Activated B cell treated with CpG ODN at 0.5 μM for 24 hours (primary cell): ENCODE data around the gene SRP14. TPM values are rescaled to one million over a fixed set of nuclear protein-coding genes. Genes with fewer than 3 reads are reported as not detected.
A peak's percentile ranks its signal among the peaks of the same experiment; 100 is the strongest.

Experiments
- ATAC-seq: fragments of 200-7000 bp; cut with Tn5 transposase; one replicate; pipeline ENCODE4 v1.10.0; 2021; ENCODE audit warnings: low read depth, mild to moderate bottlenecking, moderate library complexity
- CTCF ChIA-PET: fragments of 350-600 bp; sonication (Branson Sonifier 250); formaldehyde crosslinking; loops from one replicate; lab custom pipeline; 2021; ENCODE audit warnings: antibody characterized with exemption; lab: Charles Lee
- POLR2A ChIA-PET: fragments of 350-600 bp; sonication (Branson Sonifier 250); formaldehyde crosslinking; loops from one replicate; lab custom pipeline; 2021; ENCODE audit warnings: antibody characterized with exemption; lab: Charles Lee
- DNase-seq: peaks from one replicate; pipeline ENCODE4 v3.0.0; 2022
- H3K27ac Mint-ChIP-seq: one replicate; pipeline ENCODE4 v1.8.0; 2020; ENCODE audit warnings: mixed read lengths
- H3K27me3 Mint-ChIP-seq: one replicate; pipeline ENCODE4 v1.8.0; 2021; ENCODE audit warnings: mixed read lengths
- H3K36me3 Mint-ChIP-seq: one replicate; pipeline ENCODE4 v1.8.0; 2021; ENCODE audit warnings: low read depth, mixed read lengths
- H3K4me1 Mint-ChIP-seq: one replicate; pipeline ENCODE4 v1.8.0; 2021; ENCODE audit warnings: mixed read lengths
- H3K4me3 Mint-ChIP-seq: one replicate; pipeline ENCODE4 v1.8.0; 2020; ENCODE audit warnings: mild to moderate bottlenecking, mixed read lengths
- H3K9me3 Mint-ChIP-seq: one replicate; pipeline ENCODE4 v1.8.0; 2020; ENCODE audit warnings: mixed read lengths
- CTCF ChIP-seq: fragments of 200-600 bp; IDR thresholded peaks from one replicate; pipeline ENCODE4 v1.8.0; 2022; ENCODE audit warnings: antibody characterized with exemption, mild to moderate bottlenecking
- intact Hi-C: fragments of 100-400 bp; cut with micrococcal nuclease; formaldehyde crosslinking; loops from one replicate; pipeline ENCODE4 v1.15.1; 2024
- total RNA-seq: library from RNA; stranded (reverse); gene quantifications from 2 replicates; pipeline ENCODE4 v1.2.3, GENCODE V29; 2022

Gene SRP14
- total RNA-seq, 1 donor from 2014 or later, result 183 TPM

GRCh38 chr15:40063563-40064011, 24.6 kb upstream of the SRP14 start:
- TF ChIP-seq CTCF, result no peak
- CTCF ChIA-PET, result interaction anchor here (0.9 to 3.5 kb wide), 3 partner anchors 16 to 18 kb away, joined by 3 to 13 read pairs (median 4); no protein-coding TSS in a partner anchor

GRCh38 chr15:40062816-40063562, 24.0 kb upstream of the SRP14 start:
- ATAC-seq (no peak), DNase-seq (no peak)
- peak overlapping the region; percentile 82 for H3K27ac Mint-ChIP-seq

More at GRCh38 chr15:40063563-40064011, 24.6 kb upstream of the SRP14 start:
- Mint-ChIP-seq H3K36me3 (peaks cover 5% of the 10 kb centered on the region), H3K4me1 (peaks cover 34% of the 10 kb centered on the region), H3K27me3 (no peaks in the 10 kb centered on the region), H3K9me3 (no peaks in the 10 kb centered on the region), H3K4me3 (no peak overlapping the region), H3K27ac (peak overlapping the region; percentile 82)
- POLR2A ChIA-PET, result interaction anchor here (1.1 to 14.3 kb wide), 5 partner anchors 9 to 36 kb away, joined by 5 to 472 read pairs (median 23); partner anchors contain the start of gene BMF
- DNase-seq (no peak), ATAC-seq (no peak)
- intact Hi-C loops, result loop anchor here (1.0 kb wide), 3 partner anchors 9 to 42 kb away; no protein-coding TSS in a partner anchor

GRCh38 chr15:40061212-40061901, 22.4 kb upstream of the SRP14 start:
- POLR2A ChIA-PET, result interaction anchor here (1.3 to 14.3 kb wide), 5 partner anchors 9 to 54 kb away, joined by 4 to 472 read pairs (median 5); partner anchors contain the start of gene BMF
- H3K27ac Mint-ChIP-seq, result no peak overlapping the region
- CTCF ChIA-PET, result interaction anchor here (1.5 to 3.5 kb wide), 2 partner anchors 14 to 45 kb away, joined by 6 to 13 read pairs; no protein-coding TSS in a partner anchor

More at GRCh38 chr15:40062816-40063562, 24.0 kb upstream of the SRP14 start:
- no peaks in the 10 kb centered on the region for H3K27me3 Mint-ChIP-seq
- H3K4me3 Mint-ChIP-seq, result no peak overlapping the region
- CTCF ChIA-PET, result interaction anchor here (0.6 to 3.5 kb wide), 4 partner anchors 10 to 42 kb away, joined by 3 to 13 read pairs (median 4); no protein-coding TSS in a partner anchor
- H3K9me3 Mint-ChIP-seq, result no peaks in the 10 kb centered on the region
- intact Hi-C loops, result no loop called here
- POLR2A ChIA-PET, result interaction anchor here (1.1 to 14.3 kb wide), 5 partner anchors 9 to 37 kb away, joined by 4 to 472 read pairs (median 5); partner anchors contain the start of gene BMF
- H3K4me1 Mint-ChIP-seq, result peaks cover 34% of the 10 kb centered on the region
- no peak for TF ChIP-seq CTCF
- peaks cover 5% of the 10 kb centered on the region for H3K36me3 Mint-ChIP-seq

GRCh38 chr15:40060236-40060961, 21.4 kb upstream of the SRP14 start:
- peaks cover 5% of the 10 kb centered on the region for H3K36me3 Mint-ChIP-seq
- no peaks in the 10 kb centered on the region for H3K27me3 Mint-ChIP-seq
- no peak for DNase-seq
- no peaks in the 10 kb centered on the region for H3K9me3 Mint-ChIP-seq
- no peak overlapping the region for H3K4me3 Mint-ChIP-seq
- H3K4me1 Mint-ChIP-seq, result peaks cover 47% of the 10 kb centered on the region
- no peak for ATAC-seq
- POLR2A ChIA-PET, result interaction anchor here (0.6 to 14.3 kb wide), 4 partner anchors 13 to 492 kb away, joined by 4 to 472 read pairs (median 9); partner anchors contain the start of genes BMF and SRP14
- intact Hi-C loops, result no loop called here
- H3K27ac Mint-ChIP-seq, result no peak overlapping the region
- CTCF ChIA-PET, result interaction anchor here (0.9 to 1.1 kb wide), 2 partner anchors 12 to 15 kb away, joined by 3 read pairs; no protein-coding TSS in a partner anchor
- TF ChIP-seq CTCF, result no peak

More at GRCh38 chr15:40061212-40061901, 22.4 kb upstream of the SRP14 start:
- no peaks in the 10 kb centered on the region for H3K27me3 Mint-ChIP-seq
- DNase-seq (no peak), ATAC-seq (peak; percentile 55)
- no peak overlapping the region for H3K4me3 Mint-ChIP-seq
- intact Hi-C loops, result no loop called here
- H3K36me3 Mint-ChIP-seq, result peaks cover 5% of the 10 kb centered on the region
- H3K4me1 Mint-ChIP-seq, result peaks cover 41% of the 10 kb centered on the region
- TF ChIP-seq CTCF, result no peak
- H3K9me3 Mint-ChIP-seq, result no peaks in the 10 kb centered on the region
